HG02870 (cell line): ENCODE results near the gene EXOC3.

Source experiments
- ATAC-seq: cut with Tn5 transposase; IDR thresholded peaks from one replicate; pipeline ENCODE4 v1.9.1; 2021; ENCODE audit warnings: mild to moderate bottlenecking, moderate library complexity; ENCODE audit not compliant: unreplicated experiment

EXOC3 gene

GRCh38 chr5:454936-455335 lies 12.0 kb downstream of the EXOC3 start:
- ATAC-seq = no peak

- ATAC-seq = no peak
Observed at GRCh38 chr5:455806-456205, 12.8 kb downstream of the EXOC3 start.

- no peak for ATAC-seq
Observed at GRCh38 chr5:456351-457194, 13.6 kb downstream of the EXOC3 start.

- ATAC-seq = no peak
Observed at GRCh38 chr5:457195-457961, 14.4 kb downstream of the EXOC3 start.

GRCh38 chr5:458547-459353 lies 15.8 kb downstream of the EXOC3 start:
- no peak for ATAC-seq

GRCh38 chr5:459562-460272 lies 16.7 kb downstream of the EXOC3 start:
- ATAC-seq = no peak

GRCh38 chr5:460273-460625 lies 17.3 kb downstream of the EXOC3 start:
- no peak for ATAC-seq

- ATAC-seq = no peak
Observed at GRCh38 chr5:462051-462481, 19.1 kb downstream of the EXOC3 start.

GRCh38 chr5:463301-463700 lies 20.3 kb downstream of the EXOC3 start:
- no peak for ATAC-seq

GRCh38 chr5:463952-464351 lies 21.0 kb downstream of the EXOC3 start:
- no peak for ATAC-seq

- no peak for ATAC-seq
Observed at GRCh38 chr5:464446-464842, 21.5 kb downstream of the EXOC3 start.

GRCh38 chr5:464843-465590 lies 22.0 kb downstream of the EXOC3 start:
- no peak for ATAC-seq

GRCh38 chr5:465591-466403 lies 22.8 kb downstream of the EXOC3 start:
- no peak for ATAC-seq

GRCh38 chr5:466661-467310 lies 23.8 kb downstream of the EXOC3 start:
- ATAC-seq = no peak

GRCh38 chr5:468401-468800 lies 25.4 kb downstream of the EXOC3 start:
- no peak for ATAC-seq

GRCh38 chr5:469752-470483 lies 26.9 kb downstream of the EXOC3 start:
- no peak for ATAC-seq

GRCh38 chr5:470961-471749 lies 28.2 kb downstream of the EXOC3 start:
- no peak for ATAC-seq
